Adrenal gland (tissue), 12 donors: Measurements from ENCODE around the gene SNAI3. TPM values are rescaled to one million over a fixed set of nuclear protein-coding genes. Genes with fewer than 3 reads are reported as not detected.
A peak's percentile ranks its signal among the peaks of the same experiment; 100 is the strongest.

Experiments
- DNase-seq, 7 donors: peaks; one replicate each; pipeline ENCODE4 v3.0.0-alpha.2; 2019 to 2020
- H3K27ac ChIP-seq, 5 donors: fragments of 200-600 bp; sonication (generic) in 4 of 5; 1 replicate in 3 of 5; 2 replicates in 2 of 5; pipeline versions ENCODE4 v1.5.1 to v1.8.0; 2016 to 2020; ENCODE audit warnings: mild to moderate bottlenecking in 1 of 5
- H3K27me3 ChIP-seq: fragments of 200-600 bp; 2 replicates; pipeline ENCODE4 v1.8.0; 2021
- H3K36me3 ChIP-seq, 2 donors: fragments of 200-600 bp; replicated peaks in 1 of 2; 1 replicate in 1 of 2; 2 replicates in 1 of 2; pipeline versions ENCODE4 v1.5.1 to v1.8.0; 2018 to 2022
- H3K4me1 ChIP-seq, 2 donors: fragments of 200-600 bp; replicated peaks in 1 of 2; 1 replicate in 1 of 2; 2 replicates in 1 of 2; pipeline versions ENCODE4 v1.5.1 to v1.8.0; 2018 to 2021
- H3K4me3 ChIP-seq, 4 donors: fragments of 200-600 bp; sonication (generic) in 3 of 4; one replicate each; pipeline ENCODE4 v1.5.1; 2016 to 2018
- H3K9me3 ChIP-seq, 3 donors: fragments of 200-600 bp; sonication (generic) in 1 of 3; replicated peaks in 1 of 3; 1 replicate in 2 of 3; 2 replicates in 1 of 3; pipeline versions ENCODE4 v1.5.1 to v1.8.0; 2016 to 2021
- POLR2A ChIP-seq, 2 donors: fragments of 450-650 bp; IDR thresholded peaks; one replicate each; pipeline ENCODE4 v1.6.1; 2017; ENCODE audit warnings: antibody characterized with exemption in 2 of 2, mild to moderate bottlenecking in 2 of 2, moderate library complexity in 1 of 2
- WGBS, 4 donors: extraction: QIAGEN DNeasy Blood & Tissue Kit in 2 of 4; methylation state at CpG; one replicate each; pipeline versions ENCODE4 v1.1.5 to v1.1.7; 2013 to 2017; 5-methylcytosine and 5-hydroxymethylcytosine counted together
- intact Hi-C, 2 donors: fragments of 100-400 bp; cut with DNase I; formaldehyde crosslinking; loops; one replicate each; pipeline versions ENCODE4 v1.14.1 to v1.15.0; 2022 to 2023
- polyA plus RNA-seq, 3 donors: library from polyadenylated mRNA; stranded (reverse); fragments of 200-250 nt in 2 of 3; fragments of 350-450 nt in 1 of 3; fragmentation: Illumina TruSeq in 1 of 3; extraction: RNeasy Lipid Tissue Mini Kit (QIAGEN cat#74804) in 1 of 3; gene quantifications; one replicate each; pipeline ENCODE4 v1.2.3, GENCODE V29; 2013 to 2014
- total RNA-seq, 9 donors: library from RNA; depleted of rRNA in 4 of 9; stranded (reverse); fragments of >200 nt in 4 of 9; fragments of 120-200 nt in 1 of 9; fragmentation: NEBNext Ultra II Directional in 1 of 9; extraction: Animal tissue kit (Norgen Biotek cat#: 25700) in 1 of 9; gene quantifications; one replicate each; pipeline versions ENCODE4 v1.1.0 to v1.2.4, GENCODE V29; 2013 to 2023
- TF ChIP-seq, protein P1 (sequence below), 6 experiments: fragments of 450-650 bp in 4 of 6; fragments of 200-600 bp in 2 of 6; sonication (generic) in 1 of 6; IDR thresholded peaks; 1 replicate in 5 of 6; 2 replicates in 1 of 6; pipeline versions ENCODE4 v1.5.1 to v1.8.0; 2016 to 2021; ENCODE audit warnings: antibody characterized with exemption in 6 of 6, mild to moderate bottlenecking in 2 of 6, moderate library complexity in 1 of 6
- donor health status: healthy with polysubstance abuse.
- donor health status: Bipolar disorder and iron deficiency.
- donor health status: DM: yes; HTN: yes; CAD: no.
- donor health status: DM: no; HTN: no; CAD: no.
- donor health status: DM: no; HTN: no; CAD: no.
- donor health status: DM: yes; HTN: yes; CAD: no.

The SNAI3 gene
- total and polyA plus RNA-seq, 12 donors = 0.06 to 2.1 (median 0.51) TPM; not detected in 2

- intact Hi-C loops = no loop called here
- no peak overlapping the region for H3K4me3 ChIP-seq
- peaks cover 0 to 34% of the 10 kb centered on the region in 2 donors for H3K36me3 ChIP-seq
- WGBS, 4 donors = 82 to 94% (median 86%) methylated on average over 2 to 18 of the region's 18 CpGs
- DNase-seq = no peak
- no peak overlapping the region for H3K27ac ChIP-seq
- no peaks in the 10 kb centered on the region for H3K27me3 ChIP-seq
- no peaks in the 10 kb centered on the region for H3K9me3 ChIP-seq
- TF ChIP-seq, protein P1, sequence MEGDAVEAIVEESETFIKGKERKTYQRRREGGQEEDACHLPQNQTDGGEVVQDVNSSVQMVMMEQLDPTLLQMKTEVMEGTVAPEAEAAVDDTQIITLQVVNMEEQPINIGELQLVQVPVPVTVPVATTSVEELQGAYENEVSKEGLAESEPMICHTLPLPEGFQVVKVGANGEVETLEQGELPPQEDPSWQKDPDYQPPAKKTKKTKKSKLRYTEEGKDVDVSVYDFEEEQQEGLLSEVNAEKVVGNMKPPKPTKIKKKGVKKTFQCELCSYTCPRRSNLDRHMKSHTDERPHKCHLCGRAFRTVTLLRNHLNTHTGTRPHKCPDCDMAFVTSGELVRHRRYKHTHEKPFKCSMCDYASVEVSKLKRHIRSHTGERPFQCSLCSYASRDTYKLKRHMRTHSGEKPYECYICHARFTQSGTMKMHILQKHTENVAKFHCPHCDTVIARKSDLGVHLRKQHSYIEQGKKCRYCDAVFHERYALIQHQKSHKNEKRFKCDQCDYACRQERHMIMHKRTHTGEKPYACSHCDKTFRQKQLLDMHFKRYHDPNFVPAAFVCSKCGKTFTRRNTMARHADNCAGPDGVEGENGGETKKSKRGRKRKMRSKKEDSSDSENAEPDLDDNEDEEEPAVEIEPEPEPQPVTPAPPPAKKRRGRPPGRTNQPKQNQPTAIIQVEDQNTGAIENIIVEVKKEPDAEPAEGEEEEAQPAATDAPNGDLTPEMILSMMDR (IDR thresholded peaks at IDR 0.05) = no peak
- TF ChIP-seq POLR2A (IDR thresholded peaks at IDR 0.05) = no peak
- H3K4me1 ChIP-seq = peaks cover 8 to 10% of the 10 kb centered on the region in 2 donors
Observed at GRCh38 chr16:88711750-88712340, 25.5 kb upstream of the SNAI3 start.

GRCh38 chr16:88710556-88710955 is 24.2 kb upstream of the SNAI3 start:
- DNase-seq = no peak
- Histone ChIP-seq H3K36me3 (peaks cover 0 to 21% of the 10 kb centered on the region in 2 donors), H3K9me3 (no peaks in the 10 kb centered on the region), H3K4me1 (peaks cover 11 to 14% of the 10 kb centered on the region in 2 donors), H3K27ac (no peak overlapping the region), H3K4me3 (no peak overlapping the region), H3K27me3 (no peaks in the 10 kb centered on the region)
- WGBS, 4 donors = 70 to 88% (median 80%) methylated on average over 12 to 16 of the region's 16 CpGs
- TF ChIP-seq POLR2A (IDR thresholded peaks at IDR 0.05) = no peak
- TF ChIP-seq, protein P1 (IDR thresholded peaks at IDR 0.05) = no peak
- intact Hi-C loops = no loop called here

GRCh38 chr16:88706965-88707826 is 20.9 kb upstream of the SNAI3 start:
- no peaks in the 10 kb centered on the region for H3K36me3 ChIP-seq
- intact Hi-C loops = no loop called here
- H3K4me1 ChIP-seq = peaks cover 17 to 35% of the 10 kb centered on the region in 2 donors
- H3K9me3 ChIP-seq = no peaks in the 10 kb centered on the region
- H3K27me3 ChIP-seq = no peaks in the 10 kb centered on the region
- H3K4me3 ChIP-seq = peak overlapping the region in 2 of 4 donors; percentile 66 to 98
- no peak for DNase-seq
- TF ChIP-seq, protein P1 (IDR thresholded peaks at IDR 0.05) = no peak
- no peak for TF ChIP-seq POLR2A (IDR thresholded peaks at IDR 0.05)
- 37 to 45% (median 43%) methylated on average over 15 to 17 of the region's 17 CpGs for WGBS, 4 donors
- peak overlapping the region in 2 of 5 donors; percentile 34 to 78 for H3K27ac ChIP-seq

DNA sequence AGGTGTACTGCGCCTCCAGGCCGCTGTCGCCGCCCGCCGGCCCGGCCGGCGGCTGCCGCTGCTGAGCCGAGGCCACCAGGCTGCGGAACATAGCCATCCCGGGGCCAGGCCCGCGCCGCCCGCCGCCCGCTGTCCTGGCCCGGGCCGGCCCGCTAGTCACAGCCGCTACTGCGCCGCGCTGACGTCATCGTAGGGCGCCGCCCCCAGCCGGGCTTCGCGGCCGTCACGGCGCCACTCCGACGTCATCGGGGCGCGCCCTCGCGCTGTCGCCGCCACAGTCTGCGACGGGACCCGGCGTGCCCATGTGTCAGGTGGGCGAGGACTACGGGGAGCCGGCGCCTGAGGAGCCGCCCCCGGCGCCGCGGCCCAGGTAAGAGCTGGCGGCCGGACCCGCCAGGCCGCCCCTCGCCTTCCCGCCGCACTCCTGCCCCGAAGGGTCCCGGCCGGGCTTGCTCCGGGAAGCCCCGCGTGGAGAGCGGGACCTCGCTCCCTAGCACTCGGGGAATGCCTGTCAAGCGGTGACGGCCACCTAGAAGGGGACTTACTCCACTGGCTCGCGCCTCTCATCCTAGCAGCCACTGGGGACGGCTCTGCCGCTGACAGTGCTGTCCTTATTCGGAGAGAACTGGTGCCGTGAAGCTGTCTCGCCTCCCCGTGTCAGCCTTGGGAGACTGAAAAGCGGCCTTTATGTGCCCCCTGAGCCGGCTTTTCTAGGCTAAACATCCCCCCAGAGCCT is 20.1 kb upstream of the SNAI3 start, which contains the start of the genes CTU2 and RNF166:
Gene CTU2 (plus strand): TSS at position 275 of the 736 bp plus-strand sequence. CDS start 28 bp downstream, at position 303.
Gene RNF166 (minus strand): TSS at position 180 of the 736 bp plus-strand sequence. CDS start 83 bp downstream, at position 97.
- Histone ChIP-seq H3K27ac (peak within 1 kb of the TSS in 4 of 5 donors; percentile 34 to 97 (median 72)), H3K4me3 (peak within 1 kb of the TSS; percentile 66 to 98 (median 84)), H3K9me3 (no peaks in the 10 kb centered on the region), H3K4me1 (peaks cover 19 to 40% of the 10 kb centered on the region in 2 donors), H3K36me3 (no peaks in the 10 kb centered on the region), H3K27me3 (no peaks in the 10 kb centered on the region)
- TF ChIP-seq, protein P1 (IDR thresholded peaks at IDR 0.05) = peak in 1 of 6 experiments; percentile 28
- TF ChIP-seq POLR2A (IDR thresholded peaks at IDR 0.05) = peak; percentile 69 to 86
- 0 to 1% (median 0%) methylated on average over 4 to 86 of the region's 86 CpGs for WGBS, 4 donors
- intact Hi-C loops = no loop called here
- DNase-seq = peak; percentile 89 to 95 (median 92)
